WI38 (cell line): ENCODE measurements around the gene IQSEC1.

Source experiments
- H3K4me3 ChIP-seq: 2 replicates; pipeline ENCODE4 v1.5.1; 2011; ENCODE audit warnings: low read depth, mild to moderate bottlenecking, control low read depth, low read length
- TF ChIP-seq, protein P1 (sequence below): IDR thresholded peaks from 2 replicates; pipeline ENCODE4 v1.5.1; 2012; ENCODE audit warnings: low read depth, mild to moderate bottlenecking, control low read depth, low read length

The IQSEC1 gene

DNA sequence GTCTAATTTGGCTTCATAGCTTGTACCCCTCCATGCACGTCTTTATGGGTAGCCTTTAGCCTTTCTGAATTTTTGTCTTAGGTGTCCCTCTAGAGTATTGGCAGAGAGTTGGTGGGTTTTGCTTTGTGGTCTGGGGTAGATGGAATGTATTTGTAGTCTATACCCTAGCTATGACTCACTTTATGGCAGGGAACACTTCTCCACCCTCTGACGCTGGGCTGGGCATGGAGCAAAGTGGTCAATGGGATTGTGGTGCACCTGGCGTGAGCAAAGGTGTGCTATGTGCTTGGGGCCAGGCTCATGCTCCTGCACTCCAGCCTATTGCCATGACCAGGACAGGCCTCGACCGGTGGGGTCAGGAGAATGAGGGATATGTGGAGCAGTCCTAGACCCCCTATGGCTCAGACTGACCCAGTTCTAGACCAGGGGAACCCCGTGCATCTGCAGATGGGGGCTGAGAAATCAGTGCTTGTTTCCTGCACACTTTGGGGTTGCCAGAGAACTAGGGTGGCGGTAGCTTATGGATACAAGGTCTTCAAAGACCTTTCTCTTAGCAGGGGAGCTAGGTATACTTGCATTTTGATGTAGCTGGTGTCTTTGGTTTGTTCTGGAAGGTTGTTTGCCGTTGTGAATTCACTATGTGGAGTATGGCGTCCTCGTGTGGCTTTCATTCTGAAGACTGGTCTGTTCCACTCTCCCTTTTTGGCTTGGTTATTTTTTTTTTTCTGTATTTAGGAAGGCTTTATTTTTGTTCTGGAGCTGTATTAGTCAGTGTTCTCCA, 182.4 kb downstream of the IQSEC1 start:
- TF ChIP-seq, protein P1, sequence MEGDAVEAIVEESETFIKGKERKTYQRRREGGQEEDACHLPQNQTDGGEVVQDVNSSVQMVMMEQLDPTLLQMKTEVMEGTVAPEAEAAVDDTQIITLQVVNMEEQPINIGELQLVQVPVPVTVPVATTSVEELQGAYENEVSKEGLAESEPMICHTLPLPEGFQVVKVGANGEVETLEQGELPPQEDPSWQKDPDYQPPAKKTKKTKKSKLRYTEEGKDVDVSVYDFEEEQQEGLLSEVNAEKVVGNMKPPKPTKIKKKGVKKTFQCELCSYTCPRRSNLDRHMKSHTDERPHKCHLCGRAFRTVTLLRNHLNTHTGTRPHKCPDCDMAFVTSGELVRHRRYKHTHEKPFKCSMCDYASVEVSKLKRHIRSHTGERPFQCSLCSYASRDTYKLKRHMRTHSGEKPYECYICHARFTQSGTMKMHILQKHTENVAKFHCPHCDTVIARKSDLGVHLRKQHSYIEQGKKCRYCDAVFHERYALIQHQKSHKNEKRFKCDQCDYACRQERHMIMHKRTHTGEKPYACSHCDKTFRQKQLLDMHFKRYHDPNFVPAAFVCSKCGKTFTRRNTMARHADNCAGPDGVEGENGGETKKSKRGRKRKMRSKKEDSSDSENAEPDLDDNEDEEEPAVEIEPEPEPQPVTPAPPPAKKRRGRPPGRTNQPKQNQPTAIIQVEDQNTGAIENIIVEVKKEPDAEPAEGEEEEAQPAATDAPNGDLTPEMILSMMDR: no peak

DNA sequence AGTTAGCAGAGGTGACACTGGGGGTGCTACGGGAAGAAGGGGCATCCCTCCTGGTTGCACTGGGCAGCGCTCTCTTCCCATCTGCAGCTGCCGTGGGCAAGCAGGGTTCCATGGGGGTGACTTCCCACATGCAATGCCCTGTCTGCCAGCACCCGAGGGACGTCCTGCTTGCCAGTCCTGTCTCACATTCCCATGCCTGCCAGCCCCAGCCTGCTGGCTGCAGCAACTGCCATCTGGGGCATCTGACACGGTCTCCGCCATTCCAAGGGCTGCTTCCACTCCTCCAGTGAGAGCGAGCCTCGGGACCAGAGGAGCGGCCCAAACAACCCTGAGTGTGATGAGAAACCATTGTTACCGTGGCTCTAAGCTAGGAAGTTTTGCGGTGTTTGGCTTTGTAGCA, 186.5 kb downstream of the IQSEC1 start:
- H3K4me3 ChIP-seq: no peak overlapping the region
- TF ChIP-seq, protein P1: no peak

More for the DNA sequence above, 182.4 kb downstream of the IQSEC1 start:
- H3K4me3 ChIP-seq: no peak overlapping the region

DNA sequence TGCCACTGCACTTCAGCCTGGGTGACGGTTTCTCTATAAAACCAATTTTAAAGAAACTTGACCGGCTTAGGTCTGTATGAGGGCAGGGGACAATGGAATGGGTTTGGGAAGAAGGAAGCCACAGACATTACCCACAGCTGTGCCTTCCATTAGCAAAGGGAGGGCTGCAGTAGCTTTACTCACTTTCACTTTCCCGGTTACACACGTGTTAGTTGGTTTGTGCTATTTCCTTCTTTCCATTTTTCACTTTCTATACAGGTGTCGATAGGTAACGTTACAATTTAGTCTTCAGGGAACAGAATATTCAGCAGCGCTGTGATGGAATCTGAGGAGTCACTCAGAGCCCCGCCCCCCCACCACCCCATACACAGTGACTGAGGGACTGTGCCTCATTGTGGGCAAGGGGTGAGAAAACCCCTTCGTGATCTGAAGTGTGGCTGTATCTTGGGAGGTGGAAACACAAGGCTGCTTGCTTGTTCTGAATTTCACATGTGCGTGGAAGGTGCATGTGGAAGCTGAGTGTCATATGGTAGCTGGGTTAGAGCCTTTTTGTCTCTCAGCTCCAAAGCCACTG, 187.0 kb downstream of the IQSEC1 start:
- no peak overlapping the region for H3K4me3 ChIP-seq
- TF ChIP-seq, protein P1: no peak

DNA sequence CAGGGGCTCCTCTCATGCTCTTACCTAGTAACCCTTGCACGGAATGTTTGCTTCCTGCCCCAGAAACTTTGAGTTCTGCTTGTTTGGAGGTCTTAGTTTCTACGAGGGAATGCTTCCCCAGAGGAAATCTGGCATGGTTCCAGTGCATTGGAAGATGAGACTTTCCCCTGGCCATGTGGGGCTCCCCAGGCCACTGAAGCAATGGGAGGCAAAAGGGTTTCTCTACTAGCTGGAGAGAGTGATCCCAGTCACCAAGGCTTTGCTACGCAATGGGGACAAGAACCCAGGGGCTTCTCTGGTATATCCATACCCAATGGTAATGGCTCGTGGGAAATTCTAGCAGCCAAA, 187.7 kb downstream of the IQSEC1 start:
- no peak overlapping the region for H3K4me3 ChIP-seq
- TF ChIP-seq, protein P1: no peak

DNA sequence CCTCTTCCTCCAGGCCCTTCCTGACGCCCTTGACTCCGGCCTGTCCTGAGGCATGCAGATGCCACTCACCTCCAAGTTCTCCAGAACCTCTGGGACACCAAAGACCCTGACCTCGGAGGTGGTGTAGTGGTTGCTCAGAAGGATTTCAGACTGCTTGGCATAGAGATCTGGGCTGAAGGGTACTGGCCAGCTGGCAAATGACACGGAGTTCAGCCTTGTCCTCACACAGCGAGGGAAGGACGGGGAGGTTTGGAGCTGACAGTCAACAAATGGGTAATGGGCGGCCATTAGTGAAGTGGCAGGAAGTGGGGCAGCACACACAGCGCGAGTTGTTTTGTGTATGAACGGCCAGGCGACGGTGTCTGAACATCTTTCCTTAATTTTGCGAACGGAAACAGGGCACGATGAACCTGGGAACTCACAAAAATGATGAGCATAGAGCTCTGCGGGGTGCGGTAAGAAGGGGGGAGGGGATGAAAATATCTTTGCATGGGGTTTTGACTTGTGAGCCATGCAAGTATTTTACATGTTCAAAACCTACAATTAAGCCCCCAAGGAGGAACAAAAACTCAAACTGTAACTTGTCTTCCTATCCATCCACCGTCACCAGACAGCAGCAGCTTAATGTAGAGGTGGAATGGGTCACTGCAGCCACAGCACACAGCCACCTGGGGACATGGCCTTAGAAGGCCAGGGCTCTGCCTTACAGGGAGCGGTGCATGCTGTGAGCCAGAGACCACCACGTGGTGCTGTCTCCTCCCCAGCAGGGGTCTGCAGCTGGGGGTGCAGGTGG, 188.2 kb downstream of the IQSEC1 start:
- no peak overlapping the region for H3K4me3 ChIP-seq
- TF ChIP-seq, protein P1: no peak

DNA sequence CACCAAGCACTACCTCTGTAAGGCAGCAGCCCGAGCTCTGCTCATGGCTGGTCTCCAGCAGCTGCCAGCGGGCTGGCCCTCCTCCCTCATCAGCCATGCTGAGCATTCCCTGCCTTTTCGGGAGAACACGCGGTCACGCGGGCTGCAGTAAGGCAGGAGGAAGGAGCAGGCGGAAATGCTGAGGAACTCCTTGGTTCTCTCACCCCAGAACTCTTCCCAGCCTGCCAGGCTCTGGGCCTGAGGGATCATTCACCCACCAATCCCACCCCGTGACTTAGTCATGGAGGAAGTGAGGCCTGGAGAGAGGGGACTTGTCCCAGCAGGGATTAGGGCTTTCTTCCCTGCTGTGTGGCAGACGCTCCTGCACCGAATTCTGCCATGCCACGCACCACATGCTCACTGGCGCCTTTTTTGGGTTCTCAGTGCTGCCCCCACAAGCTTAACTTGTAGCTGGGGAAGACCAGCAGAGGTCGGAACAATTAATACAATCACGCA, 189.0 kb downstream of the IQSEC1 start:
- TF ChIP-seq, protein P1: no peak
- H3K4me3 ChIP-seq: no peak overlapping the region
